Activated CD4-positive, alpha-beta T cell treated with anti-CD3 and anti-CD28 coated beads, Interleukin-2, amount 10 ng/mL, durations not matched to agents 7 days and 5 days (primary cell): Measurements from ENCODE around the gene ALDH1L1. TPM values are rescaled to one million over a fixed set of nuclear protein-coding genes. Genes with fewer than 3 reads are reported as not detected.

Source experiments
- CTCF ChIA-PET: fragments of 350-600 bp; sonication (Branson Sonifier 250); formaldehyde crosslinking; loops from one replicate; lab custom pipeline; 2021; ENCODE audit warnings: antibody characterized with exemption; lab: Charles Lee
- POLR2A ChIA-PET: fragments of 350-600 bp; sonication (Branson Sonifier 250); formaldehyde crosslinking; loops from one replicate; lab custom pipeline; 2021; ENCODE audit warnings: antibody characterized with exemption; lab: Charles Lee
- DNase-seq: peaks from one replicate; pipeline ENCODE4 v3.0.0-alpha.2; 2020
- H3K27ac Mint-ChIP-seq: one replicate; pipeline ENCODE4 v1.8.0; 2021; ENCODE audit warnings: mild to moderate bottlenecking, moderate library complexity, mixed read lengths
- H3K27me3 Mint-ChIP-seq: one replicate; pipeline ENCODE4 v1.8.0; 2021; ENCODE audit warnings: mixed read lengths
- H3K36me3 Mint-ChIP-seq: one replicate; pipeline ENCODE4 v1.8.0; 2021; ENCODE audit warnings: low read depth, mixed read lengths
- H3K4me1 Mint-ChIP-seq: one replicate; pipeline ENCODE4 v1.8.0; 2021; ENCODE audit warnings: mixed read lengths
- H3K4me3 Mint-ChIP-seq: one replicate; pipeline ENCODE4 v1.8.0; 2021; ENCODE audit warnings: mild to moderate bottlenecking, moderate library complexity, mixed read lengths
- H3K9me3 Mint-ChIP-seq: one replicate; pipeline ENCODE4 v1.8.0; 2021; ENCODE audit warnings: mixed read lengths
- total RNA-seq, 2 experiments: library from RNA; stranded (reverse); gene quantifications; one replicate each; pipeline ENCODE4 v1.2.3, GENCODE V29; 2021

ALDH1L1 gene
- total RNA-seq, 2 experiments from 2014 or later: not detected

- peaks cover 1% of the 10 kb centered on the region for H3K4me1 Mint-ChIP-seq
- POLR2A ChIA-PET: no interaction called here
- peaks cover 22% of the 10 kb centered on the region for H3K27me3 Mint-ChIP-seq
- no peaks in the 10 kb centered on the region for H3K9me3 Mint-ChIP-seq
- no peak overlapping the region for H3K4me3 Mint-ChIP-seq
- H3K27ac Mint-ChIP-seq: no peak overlapping the region
- CTCF ChIA-PET: no interaction called here
- H3K36me3 Mint-ChIP-seq: no peaks in the 10 kb centered on the region
- no peak for DNase-seq
Measured at GRCh38 chr3:126186271-126186670, 5.9 kb upstream of the ALDH1L1 start.

DNA sequence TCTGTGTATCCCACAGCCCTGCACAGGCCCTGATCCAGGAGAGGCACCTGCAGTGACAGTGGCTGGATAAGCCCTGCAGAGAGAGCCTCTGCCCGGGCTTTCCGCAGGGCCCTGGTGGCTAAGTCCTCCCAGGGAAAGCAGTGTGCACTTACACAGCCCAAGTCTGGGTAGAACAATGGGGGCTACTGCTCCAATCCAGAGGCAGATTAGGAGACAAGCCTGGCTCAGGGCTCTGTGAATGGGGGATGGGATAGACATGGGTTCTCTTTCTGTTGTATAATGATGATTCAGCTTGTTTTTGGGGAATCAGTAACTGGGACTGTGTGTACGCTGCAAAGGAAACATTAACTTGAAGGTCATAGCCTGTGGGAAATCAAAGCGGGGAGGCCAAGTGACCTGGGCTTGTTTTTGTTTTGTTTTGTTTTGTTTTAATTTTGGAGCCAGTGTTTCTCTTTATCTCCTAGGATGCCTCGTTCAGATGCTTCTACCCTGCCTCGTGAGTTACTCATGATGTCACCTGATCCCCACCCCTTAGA is 4.1 kb upstream of the ALDH1L1 start:
- H3K4me3 Mint-ChIP-seq: no peak overlapping the region
- POLR2A ChIA-PET: no interaction called here
- DNase-seq: no peak
- no peaks in the 10 kb centered on the region for H3K9me3 Mint-ChIP-seq
- H3K27ac Mint-ChIP-seq: no peak overlapping the region
- peaks cover 3% of the 10 kb centered on the region for H3K4me1 Mint-ChIP-seq
- H3K27me3 Mint-ChIP-seq: peaks cover 32% of the 10 kb centered on the region
- CTCF ChIA-PET: no interaction called here
- H3K36me3 Mint-ChIP-seq: no peaks in the 10 kb centered on the region

DNA sequence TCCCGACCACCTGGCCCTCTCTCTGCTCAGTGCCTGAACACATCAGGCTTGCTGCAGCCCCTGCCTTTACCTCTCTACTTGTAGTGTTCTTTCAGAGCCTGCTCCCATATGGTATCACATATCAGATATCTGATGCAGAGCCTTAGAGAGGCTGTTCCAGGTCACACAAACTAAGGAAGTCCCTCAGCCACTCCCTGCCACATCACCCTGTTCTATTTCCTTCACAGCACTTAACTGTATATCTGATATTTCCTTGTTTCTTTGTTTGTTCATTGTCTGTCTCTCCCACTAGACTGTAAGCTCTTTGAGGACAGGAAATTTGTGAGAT is 976 bp upstream of the ALDH1L1 start:
- Mint-ChIP-seq H3K36me3 (no peaks in the 10 kb centered on the region), H3K27ac (no peak overlapping the region), H3K27me3 (peaks cover 43% of the 10 kb centered on the region)

GRCh38 chr3:126179825-126180476 is 435 bp downstream of the ALDH1L1 start:
- H3K9me3 Mint-ChIP-seq: no peaks in the 10 kb centered on the region
- no peak for DNase-seq
- no peak overlapping the region for H3K4me3 Mint-ChIP-seq
- no peak overlapping the region for H3K27ac Mint-ChIP-seq
- no peaks in the 10 kb centered on the region for H3K36me3 Mint-ChIP-seq
- peaks cover 52% of the 10 kb centered on the region for H3K27me3 Mint-ChIP-seq
- H3K4me1 Mint-ChIP-seq: peaks cover 3% of the 10 kb centered on the region
- ChIA-PET POLR2A (no interaction called here), CTCF (no interaction called here)

More for the DNA sequence above, 976 bp upstream of the ALDH1L1 start:
- no peaks in the 10 kb centered on the region for H3K9me3 Mint-ChIP-seq
- no peak for DNase-seq
- ChIA-PET CTCF (no interaction called here), POLR2A (no interaction called here)
- no peak overlapping the region for H3K4me3 Mint-ChIP-seq
- peaks cover 3% of the 10 kb centered on the region for H3K4me1 Mint-ChIP-seq

DNA sequence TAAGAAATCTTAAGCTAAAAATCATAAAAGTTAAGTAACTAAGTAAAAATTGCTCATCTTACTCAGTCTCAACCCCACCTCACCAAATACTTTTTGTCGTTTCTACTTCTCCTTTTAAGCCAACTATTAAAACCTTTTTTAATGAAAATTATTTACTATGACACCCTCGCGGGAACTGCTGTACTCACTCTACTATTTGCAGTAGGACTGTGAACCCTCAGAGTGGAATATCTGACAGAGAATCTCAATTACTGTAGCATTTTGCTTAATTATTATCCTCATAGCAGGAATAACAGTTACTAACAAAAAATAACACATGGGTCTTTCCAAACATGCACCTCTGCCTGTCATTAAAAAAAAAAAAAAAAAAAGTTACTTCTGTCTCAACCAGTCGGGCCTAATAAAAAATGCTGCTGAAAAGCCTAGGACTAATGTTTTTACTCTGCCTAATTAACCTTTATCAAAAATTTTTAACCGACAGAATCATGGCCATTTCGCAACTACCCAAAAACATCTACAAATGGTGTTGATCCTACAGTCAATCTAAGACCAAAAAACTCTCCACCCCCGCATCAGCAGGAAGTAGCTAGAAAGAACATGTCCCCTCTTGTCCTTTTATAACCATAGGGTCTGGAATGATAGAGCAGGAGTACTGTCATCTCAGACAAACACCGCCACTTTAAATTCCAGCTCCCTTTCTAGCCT is 10.2 kb downstream of the ALDH1L1 start:
- H3K36me3 Mint-ChIP-seq: no peaks in the 10 kb centered on the region
- POLR2A ChIA-PET: no interaction called here

GRCh38 chr3:126167566-126167965 is 12.8 kb downstream of the ALDH1L1 start:
- Mint-ChIP-seq H3K4me3 (no peak overlapping the region), H3K36me3 (no peaks in the 10 kb centered on the region), H3K27me3 (peaks cover 51% of the 10 kb centered on the region), H3K9me3 (no peaks in the 10 kb centered on the region), H3K27ac (no peak overlapping the region), H3K4me1 (no peaks in the 10 kb centered on the region)
- POLR2A ChIA-PET: no interaction called here
- no peak for DNase-seq
- CTCF ChIA-PET: interaction anchor here (1.1 kb wide), 1 partner anchor 31 kb away, joined by 3 read pairs; no protein-coding TSS in a partner anchor

More for the DNA sequence above, 10.2 kb downstream of the ALDH1L1 start:
- CTCF ChIA-PET: no interaction called here
- DNase-seq: no peak
- Mint-ChIP-seq H3K27ac (no peak overlapping the region), H3K27me3 (peaks cover 54% of the 10 kb centered on the region), H3K9me3 (no peaks in the 10 kb centered on the region), H3K4me1 (no peaks in the 10 kb centered on the region), H3K4me3 (no peak overlapping the region)

GRCh38 chr3:126166009-126166408 is 14.4 kb downstream of the ALDH1L1 start:
- Mint-ChIP-seq H3K9me3 (no peaks in the 10 kb centered on the region), H3K4me1 (no peaks in the 10 kb centered on the region), H3K36me3 (no peaks in the 10 kb centered on the region), H3K4me3 (no peak overlapping the region), H3K27me3 (peaks cover 45% of the 10 kb centered on the region), H3K27ac (no peak overlapping the region)
- ChIA-PET POLR2A (no interaction called here), CTCF (no interaction called here)
- no peak for DNase-seq

DNA sequence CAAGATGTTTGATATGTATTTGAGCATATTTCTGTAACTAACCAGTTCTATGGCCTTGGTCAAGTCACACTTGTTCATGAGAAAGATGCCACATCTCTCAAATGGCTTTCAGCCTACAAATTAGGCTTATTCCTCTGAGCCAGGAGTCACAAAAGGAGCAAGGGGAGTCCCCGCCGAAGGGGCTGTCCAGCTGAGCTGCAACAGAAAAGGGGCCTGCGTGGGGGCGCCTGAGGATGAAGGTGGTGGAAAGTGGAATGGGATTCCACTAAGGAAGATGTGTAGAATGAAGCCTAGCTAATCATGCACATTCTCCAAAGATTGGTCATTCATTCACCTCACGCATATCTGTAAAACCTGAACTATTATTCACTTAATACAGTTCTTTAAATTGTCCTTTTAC is 19.1 kb downstream of the ALDH1L1 start:
- CTCF ChIA-PET: no interaction called here
- H3K27ac Mint-ChIP-seq: no peak overlapping the region
- no peak overlapping the region for H3K4me3 Mint-ChIP-seq
- POLR2A ChIA-PET: no interaction called here
- H3K36me3 Mint-ChIP-seq: no peaks in the 10 kb centered on the region
- no peaks in the 10 kb centered on the region for H3K4me1 Mint-ChIP-seq
- no peaks in the 10 kb centered on the region for H3K9me3 Mint-ChIP-seq
- H3K27me3 Mint-ChIP-seq: peaks cover 30% of the 10 kb centered on the region
- DNase-seq: no peak

DNA sequence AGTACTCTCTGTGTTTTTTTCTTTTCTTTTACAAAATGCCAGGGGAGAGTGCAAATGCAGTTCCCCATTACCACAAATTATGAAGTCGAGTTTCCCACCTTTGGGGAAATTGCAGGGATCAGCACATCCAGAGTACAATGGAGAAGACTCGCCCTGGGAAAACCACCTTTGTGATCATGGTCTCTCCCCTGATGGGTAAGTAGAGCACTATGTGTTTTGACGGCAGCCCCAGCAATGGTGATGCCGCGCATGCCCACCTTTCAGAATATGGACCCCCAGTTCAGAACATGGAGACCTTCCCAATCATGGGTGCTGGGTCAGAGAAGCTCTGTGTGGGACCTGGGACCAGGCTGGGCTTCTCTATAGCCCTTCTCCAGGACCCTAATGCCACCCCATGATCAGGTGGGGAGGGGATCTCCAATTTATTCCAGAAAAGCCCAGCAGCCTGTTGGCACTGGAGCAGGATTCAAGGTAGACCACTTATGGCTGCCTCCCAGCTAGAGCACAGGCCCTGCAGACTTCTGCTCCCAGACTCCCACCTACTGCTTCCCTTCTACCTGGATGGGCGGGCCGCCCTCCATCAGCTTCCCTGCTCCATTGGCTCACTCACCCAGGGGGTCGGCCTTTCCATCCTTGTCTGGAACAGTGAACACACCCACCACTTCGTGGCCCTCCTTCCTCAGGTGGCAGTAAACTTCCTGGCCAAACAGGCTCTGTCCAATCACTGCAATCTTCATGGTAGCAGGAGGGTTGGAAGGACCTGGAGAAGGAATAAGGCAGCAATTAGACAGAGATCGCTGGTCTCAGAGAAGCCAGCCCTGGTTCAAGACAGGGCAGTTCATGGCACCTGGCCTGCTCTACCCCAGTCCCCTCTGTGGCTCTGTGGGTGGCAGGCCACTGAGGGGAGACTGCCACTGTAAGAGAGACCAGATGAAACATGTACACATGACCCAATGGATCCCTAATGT is 19.9 kb downstream of the ALDH1L1 start:
- CTCF ChIA-PET: no interaction called here

GRCh38 chr3:126159476-126159875 is 20.9 kb downstream of the ALDH1L1 start:
- Mint-ChIP-seq H3K27me3 (peaks cover 13% of the 10 kb centered on the region), H3K27ac (no peak overlapping the region)
- POLR2A ChIA-PET: no interaction called here

More for the DNA sequence above, 19.9 kb downstream of the ALDH1L1 start:
- H3K4me3 Mint-ChIP-seq: no peak overlapping the region
- peaks cover 23% of the 10 kb centered on the region for H3K27me3 Mint-ChIP-seq
- POLR2A ChIA-PET: no interaction called here
- H3K36me3 Mint-ChIP-seq: no peaks in the 10 kb centered on the region
- no peak for DNase-seq
- no peaks in the 10 kb centered on the region for H3K4me1 Mint-ChIP-seq
- H3K9me3 Mint-ChIP-seq: no peaks in the 10 kb centered on the region
- no peak overlapping the region for H3K27ac Mint-ChIP-seq

DNA sequence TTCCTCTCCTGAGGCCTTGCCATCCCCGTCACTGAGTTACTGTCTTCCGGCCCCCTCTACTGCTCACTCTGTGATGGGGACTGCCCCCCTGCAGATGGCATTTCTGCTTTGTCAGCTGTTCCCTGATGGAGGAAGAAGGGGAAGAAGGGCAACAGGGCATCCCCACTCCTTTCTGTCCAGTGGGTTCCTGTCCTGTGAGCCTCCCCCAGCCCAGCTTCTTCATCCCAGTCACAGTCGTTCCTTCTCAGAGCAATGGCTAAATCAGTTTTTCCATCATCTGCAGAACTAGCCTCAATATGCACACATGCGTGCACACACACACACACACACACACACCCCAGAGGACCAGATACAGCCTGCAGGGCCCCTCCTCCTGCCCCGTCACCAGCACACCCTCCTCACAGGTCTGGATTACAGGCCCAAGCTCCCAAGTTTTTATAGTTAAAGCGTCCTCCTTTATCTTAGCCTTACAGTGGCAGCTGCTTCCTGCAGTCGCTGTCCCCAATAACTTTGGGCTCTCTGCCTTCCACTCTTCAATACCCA is 21.4 kb downstream of the ALDH1L1 start:
- no peak overlapping the region for H3K4me3 Mint-ChIP-seq
- CTCF ChIA-PET: interaction anchor here (0.6 kb wide), 1 partner anchor 503 kb away, joined by 3 read pairs; no protein-coding TSS in a partner anchor
- H3K27me3 Mint-ChIP-seq: peaks cover 13% of the 10 kb centered on the region
- H3K27ac Mint-ChIP-seq: no peak overlapping the region
- H3K36me3 Mint-ChIP-seq: no peaks in the 10 kb centered on the region
- POLR2A ChIA-PET: no interaction called here
- H3K9me3 Mint-ChIP-seq: no peaks in the 10 kb centered on the region
- H3K4me1 Mint-ChIP-seq: no peaks in the 10 kb centered on the region
- DNase-seq: no peak

More at GRCh38 chr3:126159476-126159875, 20.9 kb downstream of the ALDH1L1 start:
- H3K9me3 Mint-ChIP-seq: no peaks in the 10 kb centered on the region
- CTCF ChIA-PET: interaction anchor here (0.6 kb wide), 1 partner anchor 504 kb away, joined by 3 read pairs; no protein-coding TSS in a partner anchor
- no peaks in the 10 kb centered on the region for H3K4me1 Mint-ChIP-seq
- no peaks in the 10 kb centered on the region for H3K36me3 Mint-ChIP-seq
- H3K4me3 Mint-ChIP-seq: no peak overlapping the region
- DNase-seq: no peak
